GM21367 (cell line): ENCODE data around the gene LAD1.

ENCODE experiments used
- ATAC-seq: cut with Tn5 transposase; IDR thresholded peaks from one replicate; pipeline ENCODE4 v1.9.1; 2021; ENCODE audit not compliant: unreplicated experiment

LAD1 gene

GRCh38 chr1:201366696-201367095 is 32.4 kb downstream of the LAD1 start:
- ATAC-seq, result no peak

DNA sequence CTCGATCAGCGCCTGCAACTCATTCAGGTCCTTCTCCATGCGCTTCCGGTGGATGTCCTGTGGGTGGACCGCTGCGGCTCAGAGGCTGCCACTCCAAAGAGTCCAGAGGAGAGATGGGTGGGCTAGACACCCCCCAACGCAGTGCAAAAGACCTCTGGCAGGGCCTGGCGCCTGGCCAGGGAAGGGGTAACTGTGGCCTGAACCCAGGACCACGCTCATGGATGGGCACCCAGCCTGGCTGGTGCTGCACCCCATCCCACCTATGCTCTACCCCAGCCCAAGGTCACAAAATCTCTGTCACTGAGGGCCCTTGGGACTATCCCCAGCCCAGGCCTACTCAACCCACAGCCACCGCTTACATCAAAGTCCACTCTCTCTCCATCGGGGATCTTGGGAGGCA is 33.9 kb downstream of the LAD1 start:
- ATAC-seq, result no peak

DNA sequence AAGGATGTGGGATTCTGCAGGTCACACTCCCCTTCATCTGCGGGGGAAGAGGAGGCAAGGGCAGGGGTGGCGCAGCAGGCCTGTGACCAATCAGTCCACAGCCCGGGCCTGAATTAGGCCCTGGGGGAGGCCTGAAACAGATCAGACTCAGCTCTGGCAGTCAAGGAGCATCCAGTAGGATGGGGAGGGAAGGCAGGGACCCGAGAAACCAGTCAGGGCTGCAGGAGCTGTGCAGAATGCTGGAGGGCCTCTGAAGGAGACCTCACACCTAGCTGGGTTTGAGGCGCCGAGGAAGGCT is 34.4 kb downstream of the LAD1 start:
- no peak for ATAC-seq

- ATAC-seq, result no peak
Observed at GRCh38 chr1:201363467-201363866, 35.7 kb downstream of the LAD1 start.

DNA sequence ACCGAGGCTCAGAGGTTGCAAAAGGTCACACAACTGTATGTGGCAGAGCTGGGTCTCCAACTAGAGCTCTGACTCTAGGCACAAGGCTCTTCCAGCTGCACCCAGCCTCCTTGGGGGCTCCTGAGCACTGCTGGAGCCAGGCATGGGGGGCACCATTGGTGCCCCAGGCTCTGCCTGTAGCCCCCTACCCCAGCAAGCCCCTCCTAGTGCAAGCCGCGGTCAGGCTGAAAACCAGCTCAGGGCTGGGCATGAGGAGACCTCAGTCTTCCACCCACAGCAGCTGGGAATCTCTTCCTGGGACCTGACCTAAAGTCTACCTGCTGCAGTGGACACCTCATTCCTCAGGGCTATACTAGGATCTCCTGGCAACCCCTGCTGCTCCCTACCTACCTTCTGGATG is 36.2 kb downstream of the LAD1 start:
- ATAC-seq, result no peak

DNA sequence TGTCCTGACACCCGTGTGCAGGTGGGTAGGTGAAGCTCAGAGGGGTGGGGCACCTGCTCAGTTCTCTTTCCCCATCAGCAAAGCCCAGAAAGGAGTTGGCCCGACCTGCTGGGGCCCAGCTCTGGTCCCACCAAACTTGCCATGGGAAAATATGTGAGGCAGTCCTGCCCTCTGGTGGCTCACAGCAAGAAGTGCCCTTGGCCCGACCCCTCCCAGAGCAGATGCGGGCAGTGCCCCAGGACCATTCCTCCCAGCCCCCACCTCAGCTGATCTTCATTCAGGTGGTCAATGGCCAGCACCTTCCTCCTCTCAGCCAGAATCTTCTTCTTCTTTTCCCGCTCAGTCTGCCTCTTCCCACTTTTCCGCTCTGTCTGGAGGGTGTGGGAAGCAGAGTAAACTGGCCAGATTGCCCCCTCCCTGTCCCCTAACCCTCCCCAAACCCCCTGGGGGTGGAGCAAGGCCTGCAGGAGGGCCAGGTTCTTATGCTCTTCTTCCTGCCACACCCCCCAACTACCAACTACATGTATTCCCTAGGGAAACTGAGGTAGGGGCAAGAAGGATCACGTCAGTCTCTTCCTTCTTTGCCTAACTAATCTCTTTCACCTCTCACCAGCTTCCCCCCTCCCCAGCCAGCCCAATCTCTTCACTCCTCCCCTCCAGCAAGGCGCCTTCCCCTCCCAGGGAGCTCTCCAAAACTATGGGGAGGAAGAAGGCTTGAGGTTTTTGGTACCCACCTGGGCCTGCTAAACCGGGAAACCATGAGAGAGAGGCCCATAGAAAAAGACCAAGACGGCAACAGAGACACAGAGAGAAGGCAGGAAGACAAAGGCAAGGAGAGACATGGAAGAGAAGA is 37.2 kb downstream of the LAD1 start:
- no peak for ATAC-seq

DNA sequence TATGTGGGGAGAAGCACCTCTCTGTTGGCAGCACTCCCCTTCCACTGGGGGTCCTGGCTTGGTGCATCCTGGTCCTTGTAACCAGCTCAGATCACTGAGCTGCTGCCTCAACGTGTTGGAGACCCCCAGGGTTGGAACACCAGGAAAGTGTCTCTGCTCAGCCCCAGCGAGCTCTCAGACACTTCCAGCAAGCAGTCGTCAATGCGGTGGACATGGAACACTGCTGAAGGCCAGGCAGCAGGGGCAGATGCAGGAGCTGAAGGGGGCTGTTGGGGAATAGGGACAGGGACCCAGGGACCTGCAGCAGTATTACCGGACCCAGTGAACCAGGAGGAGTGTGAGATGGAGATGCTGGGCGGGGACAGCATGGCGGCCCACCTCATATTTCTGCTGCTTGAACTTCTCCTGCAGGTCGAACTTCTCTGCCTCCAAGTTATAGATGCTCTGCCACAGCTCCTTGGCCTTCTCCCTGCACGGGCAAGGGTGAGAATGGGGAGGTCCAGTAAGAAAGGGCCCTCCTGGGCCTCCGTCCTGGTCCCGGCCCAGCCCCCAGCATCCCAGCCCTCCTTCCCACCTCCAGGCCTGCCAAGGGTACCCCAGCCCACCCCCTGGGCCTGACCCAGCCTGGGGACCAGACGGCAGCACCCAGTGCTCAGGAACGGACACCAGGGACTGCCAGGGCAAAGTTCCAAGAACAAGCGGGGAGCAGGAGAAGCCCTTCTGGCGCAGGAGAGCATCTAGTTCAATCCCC is 38.0 kb downstream of the LAD1 start:
- no peak for ATAC-seq

DNA sequence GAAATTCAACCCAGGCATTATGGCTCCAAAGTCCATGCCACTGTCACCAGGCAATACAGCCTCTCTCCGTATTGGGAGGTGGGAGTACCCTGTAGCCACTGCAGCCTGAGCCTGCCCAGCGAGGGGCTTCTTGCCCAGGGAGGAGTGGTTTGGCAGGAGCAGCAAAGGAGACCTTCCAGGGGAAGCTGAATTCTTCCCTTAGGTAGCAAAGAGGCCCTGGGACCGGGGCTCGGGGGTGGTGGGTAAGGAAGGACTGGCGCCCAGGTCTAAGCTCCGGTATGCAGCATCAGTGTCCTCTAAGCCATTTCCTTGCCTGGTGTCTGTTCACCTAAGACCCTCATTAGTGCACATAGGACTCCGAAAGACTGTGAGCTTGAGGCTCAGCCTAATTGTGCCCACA is 38.6 kb downstream of the LAD1 start:
- no peak for ATAC-seq

DNA sequence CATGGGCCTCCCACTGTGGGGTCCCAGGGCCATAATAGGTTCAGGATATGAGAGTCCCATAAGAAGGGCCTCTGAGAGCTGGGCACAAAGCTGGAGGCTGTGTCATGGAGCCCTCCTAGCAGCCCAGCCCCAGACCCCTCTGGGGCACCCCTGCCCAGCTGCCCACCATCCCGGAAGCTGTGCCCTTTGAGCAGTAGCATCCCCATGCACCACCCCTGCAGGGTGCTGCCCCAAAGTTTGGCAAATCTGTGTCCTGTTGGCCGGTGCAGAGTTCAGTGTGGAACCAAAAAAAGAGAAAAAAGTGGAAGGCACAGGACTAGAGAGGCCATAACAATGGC is 39.3 kb downstream of the LAD1 start:
- no peak for ATAC-seq

DNA sequence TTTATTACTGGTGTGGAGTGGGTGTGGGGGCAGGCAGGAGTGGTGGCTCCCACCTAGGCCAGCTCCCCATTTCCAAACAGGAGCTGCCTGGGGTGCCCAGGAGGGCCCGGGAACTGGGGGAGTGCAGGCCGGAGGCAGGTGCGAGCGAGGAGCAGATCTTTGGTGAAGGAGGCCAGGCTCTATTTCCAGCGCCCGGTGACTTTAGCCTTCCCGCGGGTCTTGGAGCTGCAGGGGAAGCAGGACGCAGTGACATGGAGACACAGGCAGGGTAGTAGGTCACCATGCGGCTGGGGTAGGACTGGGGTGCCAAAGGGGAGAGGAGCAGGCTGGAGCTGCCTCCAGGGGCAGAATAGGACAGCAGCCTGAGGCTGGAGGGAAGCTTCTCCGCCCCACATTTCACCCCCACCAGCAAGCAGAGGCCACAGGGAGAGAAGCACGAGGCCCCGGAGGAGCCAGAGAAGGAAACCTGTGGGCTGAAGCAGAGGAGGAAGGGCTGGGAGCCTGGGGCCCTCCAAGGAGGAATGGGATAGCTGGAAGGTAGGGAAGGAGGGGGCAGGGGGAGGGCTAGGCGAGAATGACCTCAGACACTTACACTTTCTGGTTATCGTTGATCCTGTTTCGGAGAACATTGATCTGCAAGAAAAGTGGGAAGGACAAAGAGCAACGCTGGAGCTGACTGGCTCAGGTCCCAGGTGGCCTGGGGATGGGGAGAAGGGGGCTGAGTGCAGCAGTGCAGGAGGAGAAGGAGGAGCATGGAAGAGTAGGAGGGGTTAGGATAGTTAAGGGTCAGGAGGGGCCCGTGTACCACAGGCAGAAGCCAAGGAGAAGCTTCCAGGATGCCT is 39.9 kb downstream of the LAD1 start:
- no peak for ATAC-seq

GRCh38 chr1:201358596-201358995 is 40.5 kb downstream of the LAD1 start:
- ATAC-seq, result no peak

DNA sequence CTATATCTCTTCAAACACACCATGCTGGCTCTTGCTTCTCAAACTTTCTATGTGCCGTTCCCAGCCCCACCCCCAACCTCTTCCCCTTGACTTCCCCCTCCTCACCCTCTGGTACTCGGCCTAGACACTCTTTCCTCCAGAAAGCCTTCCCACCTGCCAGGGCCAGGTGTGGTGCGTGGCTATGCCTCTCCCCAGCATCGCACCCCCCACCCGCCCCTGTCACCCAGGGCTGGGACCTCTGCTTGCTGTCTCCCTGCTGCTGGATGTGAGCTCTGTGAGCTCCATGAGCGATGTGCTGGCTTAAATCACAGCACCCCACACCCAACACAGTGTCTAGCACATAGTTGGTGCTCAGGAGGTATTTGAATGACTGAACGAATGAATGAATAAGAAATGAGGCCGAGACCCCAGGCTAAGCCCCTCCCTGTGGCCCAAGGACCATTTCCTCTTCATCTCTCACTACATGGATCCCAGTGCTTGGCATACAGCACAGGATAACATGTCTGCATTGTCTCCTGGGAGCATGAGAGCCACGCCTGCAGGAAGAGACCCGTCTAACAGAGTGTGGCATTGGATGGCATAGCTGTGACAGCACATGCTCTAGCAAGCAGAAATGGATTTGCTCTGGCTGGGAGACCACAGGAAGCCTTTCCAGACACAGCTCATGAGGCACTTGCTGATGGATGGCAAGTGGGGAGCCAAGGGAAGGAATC is 41.3 kb downstream of the LAD1 start:
- no peak for ATAC-seq

DNA sequence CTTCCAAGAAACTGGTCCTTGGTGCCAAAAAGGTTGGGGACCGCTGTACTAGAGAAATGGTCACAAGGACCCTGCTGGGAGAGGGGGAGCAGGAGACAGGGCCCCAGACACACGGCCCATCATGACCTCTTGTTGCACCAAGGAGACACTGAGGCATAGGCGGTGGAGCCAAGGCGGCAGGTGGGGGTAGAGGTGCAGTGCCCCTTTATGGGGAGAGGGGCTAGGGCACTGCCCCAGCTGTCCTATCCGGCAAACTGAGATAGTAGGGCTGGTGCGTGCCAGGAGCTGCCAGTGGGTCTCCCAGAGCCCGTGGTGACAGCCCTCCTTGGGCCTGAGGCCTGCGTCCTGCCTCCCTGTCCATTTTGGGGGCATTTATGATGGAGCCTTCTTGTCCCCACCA is 41.9 kb downstream of the LAD1 start:
- no peak for ATAC-seq

DNA sequence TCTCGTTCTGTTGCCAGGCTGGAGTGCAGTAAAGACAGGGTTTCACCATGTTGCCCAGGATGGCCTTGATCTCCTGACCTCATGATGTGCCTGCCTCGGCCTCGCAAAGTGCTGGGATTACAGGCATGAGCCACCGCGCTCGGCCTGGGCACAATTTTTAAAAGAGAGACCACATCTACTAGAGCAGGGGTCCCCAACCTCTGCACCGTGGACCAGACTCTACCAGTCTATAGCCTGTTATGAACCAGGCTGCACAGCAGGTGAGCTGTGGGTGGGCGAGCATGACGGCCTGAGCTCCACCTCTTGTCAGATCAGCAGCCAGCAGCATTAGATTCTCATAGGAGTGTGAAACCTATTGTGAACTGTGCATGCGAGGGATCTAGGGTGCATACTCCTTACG is 42.4 kb downstream of the LAD1 start:
- ATAC-seq, result no peak

- ATAC-seq, result no peak
Observed at GRCh38 chr1:201356236-201356635, 42.9 kb downstream of the LAD1 start.

GRCh38 chr1:201355471-201355870 is 43.7 kb downstream of the LAD1 start:
- no peak for ATAC-seq

DNA sequence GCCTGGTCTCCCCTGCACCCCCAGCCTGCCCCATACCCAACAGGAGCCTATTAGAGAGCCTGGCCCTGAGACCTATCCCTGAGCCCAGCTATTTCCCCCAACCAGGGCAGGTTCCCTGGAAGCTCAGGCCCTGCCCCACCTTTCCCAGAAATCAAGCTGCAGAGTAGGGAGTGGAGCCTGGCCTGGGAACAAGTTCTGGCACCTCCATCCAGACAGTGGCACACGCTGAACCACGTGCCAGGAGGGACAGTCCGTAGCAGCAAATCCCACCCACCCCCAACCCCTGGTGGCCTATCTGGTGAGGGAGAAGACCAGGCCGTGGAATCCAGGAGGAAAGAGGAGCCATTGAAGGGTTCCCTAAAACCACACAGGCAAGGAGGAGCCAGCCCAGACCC is 44.2 kb downstream of the LAD1 start:
- ATAC-seq, result no peak

GRCh38 chr1:201354151-201354900 is 44.8 kb downstream of the LAD1 start:
- no peak for ATAC-seq

- ATAC-seq, result no peak
Observed at GRCh38 chr1:201353186-201353940, 45.8 kb downstream of the LAD1 start.

DNA sequence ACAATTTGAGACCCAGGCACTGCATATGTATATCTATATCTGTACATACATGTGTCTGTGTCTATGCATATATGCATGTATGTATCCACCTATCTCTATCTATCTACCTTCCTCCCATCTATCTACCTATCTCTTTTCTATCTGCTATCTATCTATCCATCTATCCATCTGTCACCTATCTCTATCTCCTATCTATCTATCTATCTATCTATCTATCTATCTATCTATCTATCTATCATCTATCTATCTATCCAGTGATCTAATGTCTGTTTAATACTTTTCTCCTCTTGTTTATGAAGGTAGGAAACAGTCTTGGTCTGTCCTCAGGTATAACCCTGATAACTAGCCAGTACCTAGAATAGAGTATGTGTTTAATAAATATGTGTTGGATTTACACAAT is 47.5 kb downstream of the LAD1 start:
- no peak for ATAC-seq
